Loucy (cell line): ENCODE data around the gene SSH2.

Experiments used
- H2AFZ ChIP-seq: fragments of 200-600 bp; sonication (generic); 2 replicates; pipeline ENCODE4 v1.6.0; 2016; ENCODE audit warnings: antibody characterized with exemption, mild to moderate bottlenecking, low read length, moderate library complexity
- H3F3A ChIP-seq: fragments of 200-600 bp; 2 replicates; pipeline ENCODE4 v1.6.0; 2016; ENCODE audit warnings: antibody characterized with exemption, low read depth, mild to moderate bottlenecking
- H3K27me3 ChIP-seq: fragments of 200-600 bp; sonication (generic); 2 replicates; pipeline ENCODE4 v1.6.1; 2014; ENCODE audit warnings: low read length, mild to moderate bottlenecking; ENCODE audit not compliant: insufficient read depth, poor library complexity, severe bottlenecking
- H3K36me3 ChIP-seq: fragments of 200-600 bp; sonication (generic); 2 replicates; pipeline ENCODE4 v1.6.1; 2016; ENCODE audit warnings: low read length; ENCODE audit not compliant: insufficient read depth
- H3K4me1 ChIP-seq: fragments of 200-600 bp; sonication (generic); 2 replicates; pipeline ENCODE4 v1.5.1; 2014; ENCODE audit warnings: low read length, mild to moderate bottlenecking; ENCODE audit not compliant: insufficient read depth, poor library complexity, severe bottlenecking
- H3K4me2 ChIP-seq: fragments of 200-600 bp; sonication (generic); 2 replicates; pipeline ENCODE4 v1.6.0; 2014; ENCODE audit warnings: antibody characterized with exemption, low read length, low read depth, mild to moderate bottlenecking; ENCODE audit not compliant: poor library complexity, severe bottlenecking
- H3K4me3 ChIP-seq: fragments of 200-600 bp; sonication (generic); 2 replicates; pipeline ENCODE4 v1.5.1; 2014; ENCODE audit warnings: low read length, mild to moderate bottlenecking, mixed read lengths; ENCODE audit not compliant: poor library complexity, severe bottlenecking
- H3K79me2 ChIP-seq: fragments of 200-600 bp; sonication (generic); 2 replicates; pipeline ENCODE4 v1.6.1; 2014; ENCODE audit warnings: low read length; ENCODE audit not compliant: insufficient read depth
- H3K9ac ChIP-seq: fragments of 200-600 bp; sonication (generic); 2 replicates; pipeline ENCODE4 v1.6.0; 2014; ENCODE audit warnings: mild to moderate bottlenecking, low read depth, low read length, moderate library complexity; ENCODE audit not compliant: poor library complexity, severe bottlenecking
- H3K9me2 ChIP-seq: fragments of 200-600 bp; sonication (generic); replicated peaks from 2 replicates; pipeline ENCODE4 v1.6.1; 2016; ENCODE audit warnings: low read depth, low read length, mixed read lengths
- H3K9me3 ChIP-seq: fragments of 200-600 bp; sonication (generic); 2 replicates; pipeline ENCODE4 v1.6.1; 2014; ENCODE audit warnings: mild to moderate bottlenecking, antibody characterized with exemption, low read length, low read depth; ENCODE audit not compliant: insufficient read depth
- H4K20me1 ChIP-seq: fragments of 200-600 bp; sonication (generic); 2 replicates; pipeline ENCODE4 v1.6.0; 2014; ENCODE audit warnings: antibody characterized with exemption, low read length, mild to moderate bottlenecking; ENCODE audit not compliant: insufficient read depth, poor library complexity, severe bottlenecking
- CTCF ChIP-seq: fragments of 200-600 bp; sonication (generic); conservative IDR thresholded peaks from 2 replicates; pipeline ENCODE4 v1.5.1; 2014; ENCODE audit warnings: mild to moderate bottlenecking, antibody characterized with exemption, low read length
- EZH2phosphoT487 ChIP-seq: fragments of 200-600 bp; IDR thresholded peaks from 2 replicates; pipeline ENCODE4 v1.6.1; 2018; ENCODE audit warnings: antibody characterized with exemption, mild to moderate bottlenecking, moderate library complexity, borderline replicate concordance

The SSH2 gene

GRCh38 chr17:29686993-29687590 lies 242.9 kb downstream of the SSH2 start:
- Histone ChIP-seq H3K27me3 (no peaks in the 10 kb centered on the region), H3K36me3 (peaks cover 20% of the 10 kb centered on the region; the same call in 1 of the 2 replicates), H3K4me3 (no peak overlapping the region), H3K4me2 (no peak overlapping the region), H4K20me1 (no peaks in the 10 kb centered on the region), H3K9ac (no peak overlapping the region), H3K9me3 (no peaks in the 10 kb centered on the region), H3K4me1 (peaks cover 12% of the 10 kb centered on the region), H3K9me2 (no peaks in the 10 kb centered on the region), H3F3A (no peaks in the 10 kb centered on the region), H3K79me2 (no peaks in the 10 kb centered on the region), H2AFZ (no peak overlapping the region)
- TF ChIP-seq EZH2phosphoT487 (no peak), CTCF (no peak)

- Histone ChIP-seq H3K36me3 (peaks cover 15% of the 10 kb centered on the region), H4K20me1 (no peaks in the 10 kb centered on the region), H3K9me3 (no peaks in the 10 kb centered on the region), H3K79me2 (no peaks in the 10 kb centered on the region), H3K4me3 (no peak overlapping the region), H3K9me2 (no peaks in the 10 kb centered on the region), H3K27me3 (no peaks in the 10 kb centered on the region), H2AFZ (no peak overlapping the region), H3F3A (no peaks in the 10 kb centered on the region), H3K4me2 (no peak overlapping the region), H3K9ac (no peak overlapping the region), H3K4me1 (peaks cover 18% of the 10 kb centered on the region)
- TF ChIP-seq CTCF: no peak
- no peak for TF ChIP-seq EZH2phosphoT487
Observed at GRCh38 chr17:29683481-29683880, 246.5 kb downstream of the SSH2 start.

GRCh38 chr17:29682987-29683386 lies 247.0 kb downstream of the SSH2 start:
- H3K4me1 ChIP-seq: peaks cover 22% of the 10 kb centered on the region

More at GRCh38 chr17:29682987-29683386, 247.0 kb downstream of the SSH2 start:
- Histone ChIP-seq H3K36me3 (peaks cover 11% of the 10 kb centered on the region), H3K9ac (peak overlapping the region; percentile 74), H3K4me3 (no peak overlapping the region), H3K9me3 (no peaks in the 10 kb centered on the region), H3F3A (no peaks in the 10 kb centered on the region), H3K9me2 (no peaks in the 10 kb centered on the region), H3K27me3 (no peaks in the 10 kb centered on the region), H4K20me1 (no peaks in the 10 kb centered on the region), H2AFZ (no peak overlapping the region), H3K4me2 (peak overlapping the region; percentile 77), H3K79me2 (no peaks in the 10 kb centered on the region)
- TF ChIP-seq EZH2phosphoT487: no peak
- TF ChIP-seq CTCF: no peak
